Panc1 (cell line): Measurements from ENCODE around the gene BCL2L12. TPM values are rescaled to one million over a fixed set of nuclear protein-coding genes. Genes with fewer than 3 reads are reported as not detected.

ENCODE experiments used
- ATAC-seq: fragments of 200-7000 bp; cut with Tn5 transposase; 2 replicates; pipeline ENCODE4 v1.9.1; 2020; ENCODE audit warnings: mild to moderate bottlenecking, moderate library complexity
- BruUV-seq: library from RNA; stranded (reverse); fragments of 400-500 nt; replicated peaks from 2 replicates; lab custom pipeline; 2021; lab: Mats Ljungman, UMichigan
- CTCF ChIA-PET: fragments of 300-600 bp; sonication (Branson Sonifier 250); formaldehyde crosslinking; loops from one replicate; lab custom pipeline; 2022; ENCODE audit warnings: antibody characterized with exemption; lab: Charles Lee
- POLR2A ChIA-PET: fragments of 300-600 bp; sonication (Branson Sonifier 250); formaldehyde crosslinking; loops from one replicate; lab custom pipeline; 2022; ENCODE audit warnings: antibody characterized with exemption; lab: Charles Lee
- DNase-seq: peaks from one replicate; pipeline ENCODE4 v3.0.0-alpha.2; 2010; ENCODE audit warnings: low read depth, low spot score
- H3K27ac ChIP-seq: 2 replicates; pipeline ENCODE4 v1.5.1; 2011; ENCODE audit warnings: mild to moderate bottlenecking, low read length, inconsistent platforms
- H3K27me3 ChIP-seq: fragments of 200-500 bp; sonication (Bioruptor generic); 2 replicates; pipeline ENCODE4 v1.6.0; 2014; ENCODE audit warnings: low read length, inconsistent platforms; ENCODE audit not compliant: control insufficient read depth, insufficient read depth
- H3K36me3 ChIP-seq: fragments of 200-500 bp; sonication (Bioruptor generic); 2 replicates; pipeline ENCODE4 v1.5.1; 2014; ENCODE audit warnings: inconsistent platforms, mild to moderate bottlenecking, low read length, moderate library complexity; ENCODE audit not compliant: control insufficient read depth, insufficient read depth
- H3K4me1 ChIP-seq: 2 replicates; pipeline ENCODE4 v1.5.1; 2011; ENCODE audit warnings: inconsistent platforms, mild to moderate bottlenecking, low read length, moderate library complexity; ENCODE audit not compliant: control insufficient read depth, insufficient read depth
- H3K4me3 ChIP-seq, 2 experiments: 2 replicates each; pipeline ENCODE4 v1.5.1; 2011 to 2012; ENCODE audit warnings: low read depth in 2 of 2, low read length in 2 of 2, mild to moderate bottlenecking in 2 of 2, inconsistent platforms in 1 of 2, moderate library complexity in 1 of 2
- H3K9me3 ChIP-seq: fragments of 200-500 bp; sonication (Bioruptor generic); 2 replicates; pipeline ENCODE4 v1.5.1; 2014; ENCODE audit warnings: low read depth, mild to moderate bottlenecking, inconsistent platforms, low read length, moderate library complexity; ENCODE audit not compliant: control insufficient read depth, insufficient read depth
- POLR2AphosphoS5 ChIP-seq: IDR thresholded peaks from 2 replicates; pipeline ENCODE4 v1.6.1; 2012; ENCODE audit warnings: mild to moderate bottlenecking, low read depth, low read length, moderate library complexity
- SIN3A ChIP-seq: IDR thresholded peaks from 2 replicates; pipeline ENCODE4 v1.6.1; 2012; ENCODE audit warnings: low read depth, mild to moderate bottlenecking, low read length, moderate library complexity, borderline replicate concordance; ENCODE audit not compliant: insufficient read depth
- TCF7L2 ChIP-seq: IDR thresholded peaks from 2 replicates; pipeline ENCODE4 v1.6.1; 2011; ENCODE audit warnings: mild to moderate bottlenecking, low read depth, low read length, inconsistent platforms
- in situ Hi-C: cut with HindIII; loops from 2 replicates; pipeline ENCODE4 v1.10.0; 2016; ENCODE audit warnings: low sequenced_read_pairs, low pct_unique_long_range_greater_than_20kb
- intact Hi-C: fragments of 100-400 bp; cut with micrococcal nuclease; formaldehyde crosslinking; loops from one replicate; pipeline ENCODE4 v1.10.0; 2022; ENCODE audit not compliant: unreplicated experiment
- total RNA-seq: library from RNA; stranded (reverse); gene quantifications from one replicate; pipeline ENCODE4 v1.2.1, GENCODE V29; 2021; ENCODE audit not compliant: unreplicated experiment
- TF ChIP-seq, protein P1 (sequence below), 2 experiments: IDR thresholded peaks; 2 replicates each; pipeline ENCODE4 v1.6.1; 2011 to 2012; ENCODE audit warnings: low read depth in 2 of 2, control low read depth in 1 of 2, low read length in 1 of 2, mild to moderate bottlenecking in 1 of 2, moderate library complexity in 1 of 2; ENCODE audit not compliant: insufficient read depth in 1 of 2
- TF ChIP-seq, protein P2 (sequence below): fragments of 450-650 bp; IDR thresholded peaks from 2 replicates; pipeline ENCODE4 v1.5.1; 2017; ENCODE audit warnings: mild to moderate bottlenecking

The BCL2L12 gene
- total RNA-seq, 1 experiment from 2014 or later = 69.6 TPM

- POLR2A ChIA-PET = interaction anchor here (0.6 to 0.8 kb wide), 3 partner anchors 12 to 189 kb away, joined by 3 to 5 read pairs (median 4); partner anchors contain the start of genes PRMT1 and RRAS
- BruUV-seq = TSS peak; percentile 88
- Histone ChIP-seq H3K4me3 (peak overlapping the region; percentile 71 to 95), H3K36me3 (peaks cover 10% of the 10 kb centered on the region; the same call in 1 of the 2 replicates), H3K9me3 (no peaks in the 10 kb centered on the region), H3K27ac (peak overlapping the region; percentile 90), H3K27me3 (no peaks in the 10 kb centered on the region), H3K4me1 (peaks cover 2% of the 10 kb centered on the region; the same call in 1 of the 2 replicates)
- peak; percentile 81 for TF ChIP-seq POLR2AphosphoS5
- TF ChIP-seq TCF7L2 = no peak
- TF ChIP-seq SIN3A = 0 out of 2 replicates have a peak, but pooled peaks have one; percentile 54
- intact Hi-C loops (no loop called here), in situ Hi-C loops (no loop called here)
- peak; percentile 77 for ATAC-seq
- CTCF ChIA-PET = interaction anchor here (0.8 kb wide), 1 partner anchor 8 kb away, joined by 6 read pairs; no protein-coding TSS in a partner anchor
- DNase-seq = no peak
Measured at GRCh38 chr19:49664171-49665035, 1.3 kb upstream of the BCL2L12 start.

DNA sequence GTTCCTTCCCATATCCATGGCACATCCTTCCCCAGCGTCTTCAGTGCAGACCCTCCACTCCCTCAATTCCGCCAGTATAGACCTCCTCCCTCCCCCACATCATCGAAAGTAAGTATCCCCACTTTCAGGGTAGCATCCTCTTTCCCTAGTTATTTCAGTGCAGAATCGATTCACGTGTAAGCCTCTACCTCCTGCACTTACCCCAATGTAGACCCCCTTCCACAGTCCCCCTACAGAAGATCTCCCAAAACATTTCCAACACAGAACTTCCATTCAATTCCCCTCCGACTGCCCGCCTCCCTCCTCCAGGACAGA, 740 bp upstream of the BCL2L12 start:
- CTCF ChIA-PET = no interaction called here
- Histone ChIP-seq H3K36me3 (peaks cover 10% of the 10 kb centered on the region; the same call in 1 of the 2 replicates), H3K4me1 (peaks cover 2% of the 10 kb centered on the region; the same call in 1 of the 2 replicates), H3K27me3 (no peaks in the 10 kb centered on the region), H3K27ac (peak overlapping the region; percentile 90), H3K9me3 (no peaks in the 10 kb centered on the region), H3K4me3 (peak overlapping the region; percentile 71 to 95)
- POLR2A ChIA-PET = interaction anchor here (0.8 kb wide), 1 partner anchor 12 kb away, joined by 5 read pairs; the partner anchor contains the start of gene PRMT1
- TF ChIP-seq, protein P1, sequence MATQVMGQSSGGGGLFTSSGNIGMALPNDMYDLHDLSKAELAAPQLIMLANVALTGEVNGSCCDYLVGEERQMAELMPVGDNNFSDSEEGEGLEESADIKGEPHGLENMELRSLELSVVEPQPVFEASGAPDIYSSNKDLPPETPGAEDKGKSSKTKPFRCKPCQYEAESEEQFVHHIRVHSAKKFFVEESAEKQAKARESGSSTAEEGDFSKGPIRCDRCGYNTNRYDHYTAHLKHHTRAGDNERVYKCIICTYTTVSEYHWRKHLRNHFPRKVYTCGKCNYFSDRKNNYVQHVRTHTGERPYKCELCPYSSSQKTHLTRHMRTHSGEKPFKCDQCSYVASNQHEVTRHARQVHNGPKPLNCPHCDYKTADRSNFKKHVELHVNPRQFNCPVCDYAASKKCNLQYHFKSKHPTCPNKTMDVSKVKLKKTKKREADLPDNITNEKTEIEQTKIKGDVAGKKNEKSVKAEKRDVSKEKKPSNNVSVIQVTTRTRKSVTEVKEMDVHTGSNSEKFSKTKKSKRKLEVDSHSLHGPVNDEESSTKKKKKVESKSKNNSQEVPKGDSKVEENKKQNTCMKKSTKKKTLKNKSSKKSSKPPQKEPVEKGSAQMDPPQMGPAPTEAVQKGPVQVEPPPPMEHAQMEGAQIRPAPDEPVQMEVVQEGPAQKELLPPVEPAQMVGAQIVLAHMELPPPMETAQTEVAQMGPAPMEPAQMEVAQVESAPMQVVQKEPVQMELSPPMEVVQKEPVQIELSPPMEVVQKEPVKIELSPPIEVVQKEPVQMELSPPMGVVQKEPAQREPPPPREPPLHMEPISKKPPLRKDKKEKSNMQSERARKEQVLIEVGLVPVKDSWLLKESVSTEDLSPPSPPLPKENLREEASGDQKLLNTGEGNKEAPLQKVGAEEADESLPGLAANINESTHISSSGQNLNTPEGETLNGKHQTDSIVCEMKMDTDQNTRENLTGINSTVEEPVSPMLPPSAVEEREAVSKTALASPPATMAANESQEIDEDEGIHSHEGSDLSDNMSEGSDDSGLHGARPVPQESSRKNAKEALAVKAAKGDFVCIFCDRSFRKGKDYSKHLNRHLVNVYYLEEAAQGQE (IDR thresholded peaks at IDR 0.05; ENCODE audit: insufficient read depth in 1 of 2, low read depth in 2 of 2, low read length in 1 of 2) = no peak
- TF ChIP-seq, protein P2, sequence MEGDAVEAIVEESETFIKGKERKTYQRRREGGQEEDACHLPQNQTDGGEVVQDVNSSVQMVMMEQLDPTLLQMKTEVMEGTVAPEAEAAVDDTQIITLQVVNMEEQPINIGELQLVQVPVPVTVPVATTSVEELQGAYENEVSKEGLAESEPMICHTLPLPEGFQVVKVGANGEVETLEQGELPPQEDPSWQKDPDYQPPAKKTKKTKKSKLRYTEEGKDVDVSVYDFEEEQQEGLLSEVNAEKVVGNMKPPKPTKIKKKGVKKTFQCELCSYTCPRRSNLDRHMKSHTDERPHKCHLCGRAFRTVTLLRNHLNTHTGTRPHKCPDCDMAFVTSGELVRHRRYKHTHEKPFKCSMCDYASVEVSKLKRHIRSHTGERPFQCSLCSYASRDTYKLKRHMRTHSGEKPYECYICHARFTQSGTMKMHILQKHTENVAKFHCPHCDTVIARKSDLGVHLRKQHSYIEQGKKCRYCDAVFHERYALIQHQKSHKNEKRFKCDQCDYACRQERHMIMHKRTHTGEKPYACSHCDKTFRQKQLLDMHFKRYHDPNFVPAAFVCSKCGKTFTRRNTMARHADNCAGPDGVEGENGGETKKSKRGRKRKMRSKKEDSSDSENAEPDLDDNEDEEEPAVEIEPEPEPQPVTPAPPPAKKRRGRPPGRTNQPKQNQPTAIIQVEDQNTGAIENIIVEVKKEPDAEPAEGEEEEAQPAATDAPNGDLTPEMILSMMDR = no peak
- TF ChIP-seq SIN3A = no peak
- TF ChIP-seq TCF7L2 = no peak
- TF ChIP-seq POLR2AphosphoS5 = no peak; the same call in 1 of the 2 replicates
- no TSS peak for BruUV-seq
- no peak for ATAC-seq
- in situ Hi-C loops = no loop called here
- intact Hi-C loops = no loop called here
- no peak for DNase-seq
